ENCODE results near the gene RIOX2.

RIOX2 gene

GRCh38 chr3:97999103-97999502 is 26.9 kb upstream of the RIOX2 start:
- no peak for TF ChIP-seq CTCF (IDR thresholded peaks at IDR 0.05; ENCODE audit: insufficient read depth, missing control alignments)
- FAIRE-seq (no peak), DNase-seq (ENCODE audit: insufficient read length, low spot score) (no peak)

- no peak for TF ChIP-seq CTCF (IDR thresholded peaks at IDR 0.05; ENCODE audit: insufficient read depth, missing control alignments)
- FAIRE-seq, result no peak
- no peak for DNase-seq (ENCODE audit: insufficient read length, low spot score)
These were observed 24.8 kb upstream of the RIOX2 start for GRCh38 chr3:97996988-97997387.

GRCh38 chr3:97994328-97994945 is 22.2 kb upstream of the RIOX2 start:
- FAIRE-seq, result no peak
- TF ChIP-seq CTCF (IDR thresholded peaks at IDR 0.05; ENCODE audit: insufficient read depth, missing control alignments), result no peak
- no peak for DNase-seq (ENCODE audit: insufficient read length, low spot score)

GRCh38 chr3:97993526-97993925 is 21.3 kb upstream of the RIOX2 start:
- no peak for TF ChIP-seq CTCF (IDR thresholded peaks at IDR 0.05; ENCODE audit: insufficient read depth, missing control alignments)
- DNase-seq (ENCODE audit: insufficient read length, low spot score) (no peak), FAIRE-seq (no peak)

- no peak for TF ChIP-seq CTCF (IDR thresholded peaks at IDR 0.05; ENCODE audit: insufficient read depth, missing control alignments)
- no peak for FAIRE-seq
- no peak for DNase-seq (ENCODE audit: insufficient read length, low spot score)
These were observed 20.4 kb upstream of the RIOX2 start for GRCh38 chr3:97992547-97993173.

GRCh38 chr3:97991293-97991682 is 19.1 kb upstream of the RIOX2 start:
- FAIRE-seq (no peak), DNase-seq (ENCODE audit: insufficient read length, low spot score) (no peak)
- no peak for TF ChIP-seq CTCF (IDR thresholded peaks at IDR 0.05; ENCODE audit: insufficient read depth, missing control alignments)

GRCh38 chr3:97990624-97991292 is 18.5 kb upstream of the RIOX2 start:
- FAIRE-seq (no peak), DNase-seq (ENCODE audit: insufficient read length, low spot score) (no peak)
- TF ChIP-seq CTCF (IDR thresholded peaks at IDR 0.05; ENCODE audit: insufficient read depth, missing control alignments), result no peak
